H1 (cell line): Measurements from ENCODE around the gene WDR76. TPM values are rescaled to one million over a fixed set of nuclear protein-coding genes. Genes with fewer than 3 reads are reported as not detected.

Source experiments
- CHD7 ChIP-seq: fragments of 300-600 bp; sonication (generic); IDR thresholded peaks from 2 replicates; pipeline ENCODE4 v1.7.1; 2012; ENCODE audit warnings: low read length, moderate library complexity, mild to moderate bottlenecking, inconsistent platforms; ENCODE audit not compliant: insufficient replicate concordance
- POLR2A ChIP-seq, 2 experiments: IDR thresholded peaks; 1 replicate in 1 of 2; 2 replicates in 1 of 2; pipeline ENCODE4 v1.6.1; 2011; ENCODE audit warnings: low read depth in 2 of 2, low read length in 2 of 2, mild to moderate bottlenecking in 2 of 2; ENCODE audit errors: control extremely low read depth in 1 of 2
- polyA plus RNA-seq, 7 experiments: library from polyadenylated mRNA; depleted of rRNA in 3 of 7; stranded (reverse) in 5 of 7; unstranded in 2 of 7; fragments of >200 nt in 5 of 7; fragments of 200-250 nt in 2 of 7; gene quantifications; 1 replicate in 5 of 7; 2 replicates in 1 of 7; 4 replicates in 1 of 7; pipeline versions ENCODE4 v1.2.1 to v1.2.3, GENCODE V29; 2011 to 2013; ENCODE audit warnings: missing spikeins in 2 of 7, mixed read lengths in 2 of 7
- total RNA-seq: library from RNA; stranded (reverse); fragmentation: NEBNext Ultra II Directional; extraction: Animal tissue kit (Norgen Biotek cat#: 25700); gene quantifications from 2 replicates; pipeline ENCODE4 v1.2.1, GENCODE V29; 2021

WDR76 gene
- total and polyA plus RNA-seq, 2 of the 8 experiments (the other 6 are each of a cell fraction or from before 2014, with no cell fraction given) = 4.1 to 18.9 TPM

DNA sequence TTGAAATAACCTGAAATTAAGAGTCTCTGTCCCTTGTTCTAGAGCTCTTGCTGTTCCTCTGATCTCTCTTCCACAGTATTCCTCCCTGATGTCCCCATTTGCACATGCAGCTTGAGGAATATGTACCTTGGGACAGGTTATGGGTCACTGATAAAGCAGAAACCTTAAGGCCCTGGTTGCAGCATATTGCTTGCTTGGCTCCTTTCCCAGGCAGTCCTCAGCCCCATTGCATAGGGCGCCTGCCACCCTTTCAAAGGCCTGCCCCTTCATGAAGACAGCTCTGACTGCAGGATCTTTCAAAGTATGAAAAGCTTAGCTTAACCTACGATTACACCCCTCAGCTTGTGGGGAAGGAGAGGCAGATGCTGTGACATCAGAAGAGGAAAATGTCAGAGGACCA lies 51.6 kb downstream of the WDR76 start (continued):
- TF ChIP-seq CHD7 = no peak
- TF ChIP-seq POLR2A (IDR thresholded peaks at IDR 0.05; ENCODE audit: control extremely low read depth in 1 of 2, low read depth in 2 of 2, low read length in 2 of 2) = no peak
- TF ChIP-seq, all 59 proteins: peak for 0
